H1 (cell line): ENCODE results near the gene EXOC3L1. TPM values are rescaled to one million over a fixed set of nuclear protein-coding genes. Genes with fewer than 3 reads are reported as not detected.

Source experiments
- CHD7 ChIP-seq: fragments of 300-600 bp; sonication (generic); IDR thresholded peaks from 2 replicates; pipeline ENCODE4 v1.7.1; 2012; ENCODE audit warnings: low read length, moderate library complexity, mild to moderate bottlenecking, inconsistent platforms; ENCODE audit not compliant: insufficient replicate concordance
- EGR1 ChIP-seq: IDR thresholded peaks from 2 replicates; pipeline ENCODE4 v1.6.1; 2011; ENCODE audit warnings: low read depth, low read length, borderline replicate concordance
- RBBP5 ChIP-seq: IDR thresholded peaks from 2 replicates; pipeline ENCODE4 v1.7.1; 2012; ENCODE audit warnings: low read depth, mild to moderate bottlenecking, inconsistent platforms, low read length, moderate library complexity, borderline replicate concordance
- RFX5 ChIP-seq: IDR thresholded peaks from 2 replicates; pipeline ENCODE4 v1.6.1; 2011; ENCODE audit warnings: low read depth, low read length, improper control_type of control experiment, borderline replicate concordance
- SAP30 ChIP-seq: fragments of 300-600 bp; sonication (generic); IDR thresholded peaks from 2 replicates; pipeline ENCODE4 v1.7.1; 2012; ENCODE audit warnings: low read length, moderate library complexity, mild to moderate bottlenecking, inconsistent platforms; ENCODE audit not compliant: insufficient read depth, insufficient replicate concordance
- SIN3A ChIP-seq, 2 experiments: IDR thresholded peaks in 1 of 2; conservative IDR thresholded peaks in 1 of 2; 2 replicates each; pipeline ENCODE4 v1.6.1; 2011 to 2012; ENCODE audit warnings: low read length in 2 of 2, improper control_type of control experiment in 1 of 2, low read depth in 1 of 2, mild to moderate bottlenecking in 1 of 2
- SP2 ChIP-seq: IDR thresholded peaks from 2 replicates; pipeline ENCODE4 v1.6.1; 2012; ENCODE audit warnings: mild to moderate bottlenecking, low read length, inconsistent platforms
- SUZ12 ChIP-seq: fragments of 200-600 bp; sonication (generic); IDR thresholded peaks from 2 replicates; pipeline ENCODE4 v1.6.1; 2012; ENCODE audit warnings: mild to moderate bottlenecking, inconsistent platforms, low read length, moderate library complexity, mixed read lengths
- TBP ChIP-seq: IDR thresholded peaks from 2 replicates; pipeline ENCODE4 v1.6.1; 2011; ENCODE audit warnings: low read depth, low read length, improper control_type of control experiment
- TCF12 ChIP-seq: IDR thresholded peaks from 2 replicates; pipeline ENCODE4 v1.6.1; 2011; ENCODE audit warnings: low read depth, mild to moderate bottlenecking, low read length
- polyA plus RNA-seq, 7 experiments: library from polyadenylated mRNA; depleted of rRNA in 3 of 7; stranded (reverse) in 5 of 7; unstranded in 2 of 7; fragments of >200 nt in 5 of 7; fragments of 200-250 nt in 2 of 7; gene quantifications; 1 replicate in 5 of 7; 2 replicates in 1 of 7; 4 replicates in 1 of 7; pipeline versions ENCODE4 v1.2.1 to v1.2.3, GENCODE V29; 2011 to 2013; ENCODE audit warnings: missing spikeins in 2 of 7, mixed read lengths in 2 of 7
- total RNA-seq: library from RNA; stranded (reverse); fragmentation: NEBNext Ultra II Directional; extraction: Animal tissue kit (Norgen Biotek cat#: 25700); gene quantifications from 2 replicates; pipeline ENCODE4 v1.2.1, GENCODE V29; 2021

The EXOC3L1 gene
- total and polyA plus RNA-seq, 2 of the 8 experiments (the other 6 are each of a cell fraction or from before 2014, with no cell fraction given), result 1.3 TPM

DNA sequence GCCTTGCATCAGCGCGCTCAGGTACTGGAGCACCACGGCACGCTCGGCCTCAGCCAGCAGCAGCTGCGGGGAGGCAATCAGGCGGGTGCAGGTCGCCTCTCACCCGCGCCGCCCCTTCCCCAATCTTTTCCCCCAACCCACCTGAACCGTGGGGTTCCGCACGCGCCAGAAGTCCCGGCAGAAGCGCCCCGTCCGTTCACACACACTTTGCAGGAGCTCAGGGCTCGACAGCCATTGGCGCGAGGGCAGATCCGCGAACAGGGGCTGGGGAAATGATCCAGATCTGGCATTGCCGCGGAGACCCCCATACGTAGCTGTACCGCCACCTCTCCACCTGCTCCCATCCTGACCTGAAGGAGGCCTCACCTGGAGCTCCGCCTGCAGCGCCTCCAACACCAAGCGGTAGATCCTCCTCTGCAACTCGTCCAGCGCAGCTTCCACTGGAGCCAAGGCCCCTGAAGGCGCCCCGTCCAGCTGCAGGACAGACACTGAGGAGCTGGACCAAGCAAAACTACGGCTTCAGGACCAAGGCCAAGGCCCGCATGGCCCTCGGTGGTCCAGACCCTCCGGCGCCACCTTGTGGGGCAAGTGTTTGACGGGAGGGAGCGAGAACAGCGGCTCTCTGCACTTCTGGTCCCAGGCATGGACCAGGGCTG, 4.8 kb downstream of the EXOC3L1 start (continued):
- TF ChIP-seq SIN3A (conservative IDR thresholded peaks at IDR 0.05 in 1 of 2, IDR thresholded peaks at IDR 0.05 in 1 of 2; ENCODE audit: low read depth in 1 of 2, low read length in 2 of 2) (peak; percentile 99 to 100), SAP30 (peak; percentile 97), EGR1 (peak; percentile 69), TBP (peak; percentile 61; the same call in 1 of the 2 replicates), TCF12 (peak; percentile 47; the same call in 1 of the 2 replicates), RFX5 (no peak), RBBP5 (0 out of 2 replicates have a peak, but pooled peaks have one; percentile 66), CHD7 (no peak), SUZ12 (peak; percentile 59), SP2 (no peak)
